Gastroesophageal sphincter (tissue), 4 donors: ENCODE measurements around the gene CLMP. TPM values are rescaled to one million over a fixed set of nuclear protein-coding genes. Genes with fewer than 3 reads are reported as not detected.
A peak's percentile ranks its signal among the peaks of the same experiment; 100 is the strongest.

Source experiments
- ATAC-seq: fragments of 150-250 bp; one replicate; pipeline ENCODE4 v1.9.1; 2016; ENCODE audit warnings: mild to moderate bottlenecking, moderate library complexity
- H3K27ac ChIP-seq, 4 donors: fragments of 200-600 bp; sonication (generic) in 3 of 4; 1 replicate in 3 of 4; 2 replicates in 1 of 4; pipeline ENCODE4 v1.5.1; 2016 to 2019
- H3K27me3 ChIP-seq: fragments of 200-600 bp; sonication (generic); one replicate; pipeline ENCODE4 v1.5.1; 2019
- H3K36me3 ChIP-seq, 2 donors: fragments of 200-600 bp; sonication (generic); one replicate each; pipeline ENCODE4 v1.5.1; 2019; ENCODE audit warnings: control low read depth in 1 of 2
- H3K4me1 ChIP-seq, 3 donors: fragments of 200-600 bp; sonication (generic); 1 replicate in 2 of 3; 2 replicates in 1 of 3; pipeline ENCODE4 v1.5.1; 2016 to 2019; ENCODE audit warnings: control low read depth in 2 of 3
- H3K4me3 ChIP-seq, 2 donors: fragments of 200-600 bp; sonication (generic); one replicate each; pipeline ENCODE4 v1.5.1; 2019; ENCODE audit warnings: mild to moderate bottlenecking in 1 of 2, moderate library complexity in 1 of 2
- H3K9me3 ChIP-seq, 3 donors: fragments of 200-600 bp; sonication (generic); one replicate each; pipeline ENCODE4 v1.5.1; 2017 to 2019; ENCODE audit warnings: control low read depth in 2 of 3
- EP300 ChIP-seq: sonication (generic); formaldehyde crosslinking; IDR thresholded peaks from one replicate; pipeline ENCODE4 v1.6.1; 2017; ENCODE audit warnings: antibody characterized with exemption, mild to moderate bottlenecking
- POLR2A ChIP-seq, 2 donors: fragments of 450-650 bp; IDR thresholded peaks; one replicate each; pipeline ENCODE4 v1.6.1; 2017; ENCODE audit warnings: antibody characterized with exemption in 2 of 2, mild to moderate bottlenecking in 2 of 2, moderate library complexity in 1 of 2
- POLR2AphosphoS5 ChIP-seq: sonication (generic); formaldehyde crosslinking; IDR thresholded peaks from one replicate; pipeline ENCODE4 v1.6.1; 2017; ENCODE audit warnings: antibody characterized with exemption
- WGBS, 2 donors: methylation state at CpG; one replicate each; pipeline ENCODE4 v1.1.5; 2018; ENCODE audit warnings: low coverage in 1 of 2; 5-methylcytosine and 5-hydroxymethylcytosine counted together
- total RNA-seq, 4 donors: library from RNA; depleted of rRNA; stranded (reverse); fragments of >200 nt; gene quantifications; one replicate each; pipeline ENCODE4 v1.1.0, GENCODE V29; 2016
- TF ChIP-seq, protein P1 (sequence below), 4 experiments: fragments of 200-600 bp in 2 of 4; fragments of 450-650 bp in 2 of 4; sonication (generic) in 1 of 4; IDR thresholded peaks; one replicate each; pipeline ENCODE4 v1.5.1; 2017 to 2019; ENCODE audit warnings: antibody characterized with exemption in 4 of 4, mild to moderate bottlenecking in 2 of 4, moderate library complexity in 2 of 4

CLMP gene
- total RNA-seq, 4 donors from 2014 or later = 89.1 to 274 (median 151) TPM

DNA sequence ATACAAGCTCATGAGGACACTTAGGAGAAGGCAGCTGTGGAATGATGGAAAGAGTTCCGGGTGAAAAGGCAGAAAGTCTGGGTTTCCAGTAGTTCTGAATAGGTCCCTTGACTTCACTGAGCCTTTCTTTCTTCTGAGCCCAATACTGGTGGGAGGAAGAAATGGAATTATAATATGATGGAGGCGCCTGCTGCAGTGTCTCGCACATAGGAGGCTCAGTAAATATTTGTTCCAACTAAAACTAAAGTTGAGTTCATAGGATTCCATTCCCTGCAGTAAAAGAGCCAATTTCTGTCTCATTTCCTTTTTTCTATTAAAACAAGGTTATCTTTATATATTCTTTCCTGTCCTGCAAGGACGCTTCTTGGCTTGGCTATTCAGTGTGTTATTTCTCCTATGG is 5.2 kb upstream of the CLMP start:
- Histone ChIP-seq H3K27ac (peak overlapping the region in 1 of 4 donors; percentile 11), H3K27me3 (peaks cover 11% of the 10 kb centered on the region), H3K36me3 (no peaks in the 10 kb centered on the region), H3K4me3 (no peak overlapping the region), H3K9me3 (no peaks in the 10 kb centered on the region), H3K4me1 (peaks cover 2 to 51% (median 23%) of the 10 kb centered on the region in 3 donors)
- ATAC-seq = no peak
- 38 to 50% methylated on average over 3 to 4 of the region's 4 CpGs for WGBS, 2 donors
- no peak for TF ChIP-seq POLR2A (IDR thresholded peaks at IDR 0.05)
- TF ChIP-seq, protein P1, sequence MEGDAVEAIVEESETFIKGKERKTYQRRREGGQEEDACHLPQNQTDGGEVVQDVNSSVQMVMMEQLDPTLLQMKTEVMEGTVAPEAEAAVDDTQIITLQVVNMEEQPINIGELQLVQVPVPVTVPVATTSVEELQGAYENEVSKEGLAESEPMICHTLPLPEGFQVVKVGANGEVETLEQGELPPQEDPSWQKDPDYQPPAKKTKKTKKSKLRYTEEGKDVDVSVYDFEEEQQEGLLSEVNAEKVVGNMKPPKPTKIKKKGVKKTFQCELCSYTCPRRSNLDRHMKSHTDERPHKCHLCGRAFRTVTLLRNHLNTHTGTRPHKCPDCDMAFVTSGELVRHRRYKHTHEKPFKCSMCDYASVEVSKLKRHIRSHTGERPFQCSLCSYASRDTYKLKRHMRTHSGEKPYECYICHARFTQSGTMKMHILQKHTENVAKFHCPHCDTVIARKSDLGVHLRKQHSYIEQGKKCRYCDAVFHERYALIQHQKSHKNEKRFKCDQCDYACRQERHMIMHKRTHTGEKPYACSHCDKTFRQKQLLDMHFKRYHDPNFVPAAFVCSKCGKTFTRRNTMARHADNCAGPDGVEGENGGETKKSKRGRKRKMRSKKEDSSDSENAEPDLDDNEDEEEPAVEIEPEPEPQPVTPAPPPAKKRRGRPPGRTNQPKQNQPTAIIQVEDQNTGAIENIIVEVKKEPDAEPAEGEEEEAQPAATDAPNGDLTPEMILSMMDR (IDR thresholded peaks at IDR 0.05) = no peak
- no peak for TF ChIP-seq EP300
- TF ChIP-seq POLR2AphosphoS5 = no peak

DNA sequence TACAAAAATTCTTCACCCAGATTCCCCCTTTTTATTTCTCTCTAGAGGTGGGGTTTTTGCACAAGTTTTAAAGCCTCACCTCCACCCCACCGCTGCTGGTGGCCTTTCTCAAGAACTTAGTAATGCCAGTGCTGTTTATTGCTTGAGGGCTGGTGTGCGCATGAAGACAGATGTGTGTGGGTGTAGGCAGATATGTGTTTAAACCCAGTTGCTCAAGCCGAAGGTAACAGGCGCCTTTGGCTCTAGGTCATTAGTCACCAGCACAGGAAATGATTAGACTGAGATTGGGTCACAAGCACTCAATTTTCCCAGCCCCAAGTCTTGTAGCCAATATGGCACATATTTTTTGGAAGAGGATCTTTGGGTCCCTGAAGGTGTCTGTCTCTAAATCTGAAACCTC is 2.7 kb upstream of the CLMP start:
- H3K36me3 ChIP-seq = no peaks in the 10 kb centered on the region
- no peak overlapping the region for H3K27ac ChIP-seq
- WGBS, 2 donors = 91 to 100% methylated on average over 1 to 2 of the region's 4 CpGs
- no peaks in the 10 kb centered on the region for H3K9me3 ChIP-seq
- TF ChIP-seq, protein P1 (IDR thresholded peaks at IDR 0.05) = no peak
- no peak for TF ChIP-seq POLR2AphosphoS5
- no peak for TF ChIP-seq POLR2A (IDR thresholded peaks at IDR 0.05)
- no peak for TF ChIP-seq EP300
- H3K4me1 ChIP-seq = peaks cover 0 to 63% (median 16%) of the 10 kb centered on the region in 3 donors
- no peak overlapping the region for H3K4me3 ChIP-seq
- peaks cover 25% of the 10 kb centered on the region for H3K27me3 ChIP-seq
- ATAC-seq = no peak

DNA sequence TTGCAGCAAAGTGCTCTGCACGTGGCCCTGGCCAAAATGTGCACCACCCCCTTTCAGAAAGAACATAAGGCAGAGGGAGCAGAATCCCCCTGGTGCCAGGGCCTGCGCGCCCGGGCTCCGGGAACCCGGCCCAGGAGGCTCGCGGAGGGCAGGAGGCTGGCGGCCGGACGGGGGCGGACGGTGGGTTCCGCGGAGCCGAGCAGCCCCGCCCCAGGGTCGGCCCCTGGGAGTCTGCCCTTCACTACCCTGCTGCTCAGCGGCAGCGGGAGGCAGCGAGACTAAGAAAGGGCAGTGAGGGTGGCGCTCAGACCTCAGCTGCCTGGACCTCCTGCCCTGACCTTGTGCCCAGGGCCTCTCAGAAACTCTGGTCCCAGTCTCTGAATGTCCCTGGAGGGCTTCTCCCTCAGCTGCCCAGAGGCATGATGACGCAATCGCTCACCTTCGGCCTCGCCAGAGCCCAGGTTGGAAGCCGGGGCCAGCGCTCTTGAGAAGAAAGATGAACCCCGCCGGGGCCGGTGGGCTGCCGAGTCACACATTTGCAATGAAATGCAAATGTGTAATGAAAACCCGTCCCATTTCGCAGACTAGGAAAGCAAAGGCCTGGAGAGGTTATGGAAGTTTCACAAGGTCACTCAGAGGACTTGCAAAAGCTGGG is 1.1 kb upstream of the CLMP start:
- Histone ChIP-seq H3K9me3 (no peaks in the 10 kb centered on the region), H3K27me3 (peaks cover 25% of the 10 kb centered on the region), H3K27ac (peak overlapping the region; percentile 69 to 95 (median 89)), H3K36me3 (no peaks in the 10 kb centered on the region), H3K4me1 (peaks cover 0 to 63% (median 12%) of the 10 kb centered on the region in 3 donors), H3K4me3 (peak overlapping the region in 1 of 2 donors; percentile 77)
- TF ChIP-seq, protein P1 (IDR thresholded peaks at IDR 0.05) = no peak
- TF ChIP-seq POLR2A (IDR thresholded peaks at IDR 0.05) (no peak), EP300 (no peak), POLR2AphosphoS5 (no peak)
- 67% methylated on average over 2 of the region's 34 CpGs; no CpG with 5 or more reads in 1 of the 2 donors for WGBS, 2 donors
- no peak for ATAC-seq

DNA sequence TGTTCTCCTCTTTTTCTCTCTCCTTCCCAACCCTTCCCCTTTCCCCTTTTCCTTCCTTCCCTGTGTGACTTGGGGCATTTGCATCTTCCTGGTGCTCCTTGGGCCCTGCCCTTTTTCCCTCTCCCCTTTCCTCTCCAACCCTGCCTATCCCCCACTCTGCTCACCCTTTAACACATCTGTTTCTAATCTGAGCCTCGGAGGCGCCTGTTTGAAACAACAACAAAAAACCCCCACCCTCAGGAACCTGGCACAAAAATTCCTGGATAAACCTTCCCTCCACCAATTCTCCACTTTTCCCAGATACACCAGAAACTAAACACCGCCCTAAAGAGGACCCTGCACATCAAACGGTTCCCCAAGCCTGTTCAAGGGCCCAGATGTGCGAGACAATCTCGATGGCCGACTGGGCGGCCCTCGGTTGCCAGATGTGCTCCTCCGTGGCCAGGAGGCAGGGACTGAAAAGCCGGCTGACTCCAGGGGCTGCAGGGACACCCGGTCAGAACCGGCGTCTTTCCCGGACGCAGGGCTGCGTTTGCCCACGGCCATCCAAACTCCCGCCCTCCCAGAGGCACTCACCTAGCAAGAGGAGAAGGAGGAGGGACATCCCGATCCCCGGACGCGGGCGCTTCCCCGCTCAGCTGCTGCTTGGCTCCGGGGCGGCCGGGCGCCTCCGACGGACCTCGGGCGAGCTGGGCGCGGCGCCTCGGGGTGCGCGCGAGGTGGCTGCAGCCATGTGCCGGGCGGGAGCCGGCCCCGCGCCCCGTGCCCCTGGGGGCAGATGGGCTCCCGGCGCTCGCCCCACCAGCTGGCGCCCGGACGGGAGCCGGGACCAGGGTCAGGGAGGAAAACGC is 486 bp downstream of the CLMP start:
- WGBS, 2 donors = 0 to 3% methylated on average over 2 to 3 of the region's 54 CpGs
- H3K9me3 ChIP-seq = no peaks in the 10 kb centered on the region
- TF ChIP-seq EP300 = no peak
- TF ChIP-seq POLR2A (IDR thresholded peaks at IDR 0.05) = peak; percentile 35 to 58
- peak; percentile 49 for ATAC-seq
- H3K27me3 ChIP-seq = peaks cover 25% of the 10 kb centered on the region
- H3K36me3 ChIP-seq = no peaks in the 10 kb centered on the region
- H3K27ac ChIP-seq = peak overlapping the region; percentile 69 to 95 (median 89)
- peak overlapping the region; percentile 53 to 77 for H3K4me3 ChIP-seq
- H3K4me1 ChIP-seq = peaks cover 0 to 67% (median 12%) of the 10 kb centered on the region in 3 donors

DNA sequence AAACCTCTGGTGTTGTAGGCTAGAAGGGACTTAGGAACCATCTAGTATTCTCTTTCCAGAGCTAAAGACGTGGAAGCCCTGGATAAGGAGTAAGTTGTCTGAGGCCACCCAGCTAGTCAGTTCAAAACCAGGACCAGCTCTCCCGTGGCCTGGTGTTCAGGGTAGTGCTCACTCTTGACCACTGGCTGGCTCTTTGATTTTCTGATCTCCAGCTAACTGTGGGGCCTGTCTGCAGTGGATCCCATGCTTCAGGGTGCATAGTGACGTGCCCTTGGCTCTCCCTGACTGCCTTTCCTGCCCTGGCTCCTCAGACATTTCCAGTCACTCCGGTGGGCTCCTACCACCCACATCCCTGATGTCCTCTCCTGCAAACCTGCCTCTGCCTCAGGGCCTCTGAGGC is 1.3 kb downstream of the CLMP start:
- no peak for ATAC-seq
- H3K9me3 ChIP-seq = no peaks in the 10 kb centered on the region
- no peak for TF ChIP-seq EP300
- TF ChIP-seq POLR2AphosphoS5 = no peak
- no peak for TF ChIP-seq POLR2A (IDR thresholded peaks at IDR 0.05)
- TF ChIP-seq, protein P1 (IDR thresholded peaks at IDR 0.05) = no peak
- H3K36me3 ChIP-seq = no peaks in the 10 kb centered on the region
- H3K27ac ChIP-seq = peak overlapping the region; percentile 69 to 95 (median 89)
- peaks cover 25% of the 10 kb centered on the region for H3K27me3 ChIP-seq
- H3K4me1 ChIP-seq = peaks cover 0 to 75% (median 16%) of the 10 kb centered on the region in 3 donors
- H3K4me3 ChIP-seq = peak overlapping the region; percentile 53 to 77
- WGBS, 2 donors = 29 to 33% methylated on average over 1 to 3 of the region's 4 CpGs
